ENCODE data around the gene KCNQ1.

DNA sequence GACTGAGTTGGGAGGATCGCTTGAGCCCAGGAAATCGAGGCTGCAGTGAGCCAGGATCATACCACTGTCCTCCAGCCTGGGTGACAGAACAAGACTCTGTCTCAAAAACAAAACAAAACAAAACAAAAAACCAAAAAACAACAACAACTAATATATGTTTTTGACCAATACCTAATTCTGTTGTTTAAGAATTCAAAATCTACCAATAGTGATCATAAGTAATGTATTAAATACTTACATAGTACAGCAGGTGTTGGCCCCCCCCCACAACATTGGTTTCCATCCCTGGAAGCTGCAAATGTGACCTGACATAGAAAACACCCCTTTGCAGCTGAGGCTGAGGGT lies 74.7 kb downstream of the KCNQ1 start:
- TF ChIP-seq, protein P1, sequence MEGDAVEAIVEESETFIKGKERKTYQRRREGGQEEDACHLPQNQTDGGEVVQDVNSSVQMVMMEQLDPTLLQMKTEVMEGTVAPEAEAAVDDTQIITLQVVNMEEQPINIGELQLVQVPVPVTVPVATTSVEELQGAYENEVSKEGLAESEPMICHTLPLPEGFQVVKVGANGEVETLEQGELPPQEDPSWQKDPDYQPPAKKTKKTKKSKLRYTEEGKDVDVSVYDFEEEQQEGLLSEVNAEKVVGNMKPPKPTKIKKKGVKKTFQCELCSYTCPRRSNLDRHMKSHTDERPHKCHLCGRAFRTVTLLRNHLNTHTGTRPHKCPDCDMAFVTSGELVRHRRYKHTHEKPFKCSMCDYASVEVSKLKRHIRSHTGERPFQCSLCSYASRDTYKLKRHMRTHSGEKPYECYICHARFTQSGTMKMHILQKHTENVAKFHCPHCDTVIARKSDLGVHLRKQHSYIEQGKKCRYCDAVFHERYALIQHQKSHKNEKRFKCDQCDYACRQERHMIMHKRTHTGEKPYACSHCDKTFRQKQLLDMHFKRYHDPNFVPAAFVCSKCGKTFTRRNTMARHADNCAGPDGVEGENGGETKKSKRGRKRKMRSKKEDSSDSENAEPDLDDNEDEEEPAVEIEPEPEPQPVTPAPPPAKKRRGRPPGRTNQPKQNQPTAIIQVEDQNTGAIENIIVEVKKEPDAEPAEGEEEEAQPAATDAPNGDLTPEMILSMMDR (IDR thresholded peaks at IDR 0.05), result no peak
- TF ChIP-seq POLR2A (IDR thresholded peaks at IDR 0.05), result no peak

All from adrenal gland (tissue), 5 donors.